HCT116 (cell line): ENCODE measurements around the gene THRB. TPM values are rescaled to one million over a fixed set of nuclear protein-coding genes. Genes with fewer than 3 reads are reported as not detected.

Experiments
- ATAC-seq: fragments of 200-7000 bp; cut with Tn5 transposase; 2 replicates; pipeline ENCODE4 v1.9.1; 2020; ENCODE audit warnings: mild to moderate bottlenecking, moderate library complexity
- BruUV-seq: library from RNA; stranded (reverse); fragments of 400-500 nt; replicated peaks from 2 replicates; lab custom pipeline; 2021; lab: Mats Ljungman, UMichigan
- CTCF ChIA-PET: fragments of 300-600 bp; sonication (Branson Sonifier 250); formaldehyde crosslinking; loops from one replicate; lab custom pipeline; 2021; ENCODE audit warnings: antibody characterized with exemption; lab: Charles Lee
- POLR2A ChIA-PET: fragments of 300-600, 350-600 bp; sonication (Branson Sonifier 250); formaldehyde crosslinking; loops from one replicate; lab custom pipeline; 2021; ENCODE audit warnings: antibody characterized with exemption; lab: Charles Lee
- RAD21 ChIA-PET, 2 experiments: fragments of 300-600 bp; sonication (Branson Sonifier 250); formaldehyde crosslinking; loops; one replicate each; lab custom pipeline; 2023; ENCODE audit warnings: low total read pairs in 2 of 2; ENCODE audit not compliant: uncharacterized antibody in 2 of 2, unreplicated experiment in 2 of 2, low non-redundant PET in 1 of 2; lab: Charles Lee
- DNase-seq: peaks from one replicate; pipeline ENCODE4 v3.0.0-alpha.2; 2010; ENCODE audit warnings: low read depth, low spot score
- H2AFZ ChIP-seq: fragments of 200-600 bp; shearing (Covaris generic), sonication (generic); 2 replicates; pipeline ENCODE4 v1.6.1; 2017; ENCODE audit warnings: low read depth, mixed run types, mixed read lengths, antibody characterized with exemption, low read length; ENCODE audit not compliant: poor library complexity, severe bottlenecking
- H3K27ac ChIP-seq: 2 replicates; pipeline ENCODE4 v1.5.1; 2012; ENCODE audit warnings: low read depth, low read length
- H3K27me3 ChIP-seq: fragments of 200-600 bp; sonication (generic); 2 replicates; pipeline ENCODE4 v1.6.1; 2016; ENCODE audit warnings: mixed run types, low read length, mixed read lengths; ENCODE audit not compliant: insufficient read depth
- H3K36me3 ChIP-seq, 2 experiments: fragments of 200-500 bp in 1 of 2; fragments of 200-600 bp in 1 of 2; sonication (Bioruptor generic) in 1 of 2; sonication (generic) in 1 of 2; 2 replicates each; pipeline versions ENCODE4 v1.5.1 to v1.6.1; 2014 to 2016; ENCODE audit warnings: low read length in 2 of 2, inconsistent platforms in 1 of 2, mixed read lengths in 1 of 2, mixed run types in 1 of 2; ENCODE audit not compliant: insufficient read depth in 2 of 2, control insufficient read depth in 1 of 2
- H3K4me1 ChIP-seq, 2 experiments: fragments of 200-600 bp in 1 of 2; sonication (generic) in 1 of 2; 2 replicates each; pipeline versions ENCODE4 v1.5.1 to v1.6.1; 2012 to 2017; ENCODE audit warnings: low read length in 2 of 2, inconsistent platforms in 1 of 2, mild to moderate bottlenecking in 1 of 2, mixed read lengths in 1 of 2, mixed run types in 1 of 2, moderate library complexity in 1 of 2; ENCODE audit not compliant: insufficient read depth in 2 of 2, control insufficient read depth in 1 of 2
- H3K4me2 ChIP-seq: fragments of 200-600 bp; sonication (generic); 2 replicates; pipeline ENCODE4 v1.6.1; 2017; ENCODE audit warnings: mixed run types, low read length, mixed read lengths
- H3K4me3 ChIP-seq, 2 experiments: fragments of 200-600 bp in 1 of 2; sonication (generic) in 1 of 2; replicated peaks in 1 of 2; 2 replicates each; pipeline ENCODE4 v1.5.1; 2011 to 2016; ENCODE audit warnings: low read length in 2 of 2, control low read depth in 1 of 2, low read depth in 1 of 2, mild to moderate bottlenecking in 1 of 2, mixed read lengths in 1 of 2, mixed run types in 1 of 2
- H3K79me2 ChIP-seq: fragments of 200-600 bp; sonication (generic); 2 replicates; pipeline ENCODE4 v1.6.1; 2017; ENCODE audit warnings: mild to moderate bottlenecking, mixed run types, low read length, moderate library complexity, mixed read lengths; ENCODE audit not compliant: insufficient read depth
- H3K9ac ChIP-seq: fragments of 200-600 bp; sonication (generic); 2 replicates; pipeline ENCODE4 v1.6.1; 2016; ENCODE audit warnings: low read length, mixed read lengths
- H3K9me2 ChIP-seq: fragments of 200-600 bp; sonication (generic), shearing (Covaris generic); 2 replicates; pipeline ENCODE4 v1.6.1; 2017; ENCODE audit warnings: mixed run types, mild to moderate bottlenecking, moderate library complexity; ENCODE audit not compliant: insufficient read depth
- H3K9me3 ChIP-seq, 2 experiments: fragments of 200-500 bp in 1 of 2; fragments of 200-600 bp in 1 of 2; sonication (Bioruptor generic) in 1 of 2; sonication (generic) in 1 of 2; 2 replicates each; pipeline ENCODE4 v1.6.1; 2014 to 2017; ENCODE audit warnings: low read length in 2 of 2, mixed read lengths in 2 of 2, inconsistent platforms in 1 of 2, low read depth in 1 of 2, mild to moderate bottlenecking in 1 of 2, mixed run types in 1 of 2, moderate library complexity in 1 of 2; ENCODE audit not compliant: control insufficient read depth in 1 of 2, insufficient read depth in 1 of 2
- H4K20me1 ChIP-seq: fragments of 200-600 bp; sonication (generic), shearing (Covaris generic); 2 replicates; pipeline ENCODE4 v1.6.1; 2017; ENCODE audit warnings: mixed run types, mild to moderate bottlenecking, moderate library complexity; ENCODE audit not compliant: insufficient read depth
- ATF3 ChIP-seq: IDR thresholded peaks from 2 replicates; pipeline ENCODE4 v1.6.1; 2012
- CBX3 ChIP-seq: IDR thresholded peaks from 2 replicates; pipeline ENCODE4 v1.6.1; 2012; ENCODE audit warnings: low read depth
- CTCF ChIP-seq, 3 experiments: fragments of 200-600 bp in 1 of 3; sonication (generic) in 1 of 3; IDR thresholded peaks in 2 of 3; conservative IDR thresholded peaks in 1 of 3; 2 replicates each; pipeline ENCODE4 v1.5.1; 2012 to 2017; ENCODE audit warnings: low read depth in 2 of 3, low read length in 2 of 3, antibody characterized with exemption in 1 of 3, borderline replicate concordance in 1 of 3, control low read depth in 1 of 3, mild to moderate bottlenecking in 1 of 3, mixed read lengths in 1 of 3, mixed run types in 1 of 3, moderate library complexity in 1 of 3; ENCODE audit not compliant: insufficient read depth in 1 of 3
- EGR1 ChIP-seq: IDR thresholded peaks from 2 replicates; pipeline ENCODE4 v1.6.1; 2012; ENCODE audit warnings: low read depth
- ELF1 ChIP-seq: IDR thresholded peaks from 2 replicates; pipeline ENCODE4 v1.6.1; 2012; ENCODE audit warnings: low read depth, borderline replicate concordance
- EZH2phosphoT487 ChIP-seq: fragments of 200-600 bp; IDR thresholded peaks from 2 replicates; pipeline ENCODE4 v1.6.1; 2018; ENCODE audit warnings: antibody characterized with exemption, borderline replicate concordance
- FOSL1 ChIP-seq: IDR thresholded peaks from 2 replicates; pipeline ENCODE4 v1.6.1; 2012; ENCODE audit warnings: low read depth
- JUND ChIP-seq: IDR thresholded peaks from 2 replicates; pipeline ENCODE4 v1.6.1; 2012
- POLR2A ChIP-seq: IDR thresholded peaks from 2 replicates; pipeline ENCODE4 v1.7.0; 2011; ENCODE audit warnings: borderline replicate concordance; ENCODE audit not compliant: insufficient read depth, insufficient read length; ENCODE audit errors: extremely low read depth
- POLR2AphosphoS5 ChIP-seq: IDR thresholded peaks from 2 replicates; pipeline ENCODE4 v1.6.1; 2011; ENCODE audit warnings: mild to moderate bottlenecking, low read depth, low read length, moderate library complexity
- REST ChIP-seq: IDR thresholded peaks from 2 replicates; pipeline ENCODE4 v1.6.1; 2012; ENCODE audit warnings: low read depth
- SP1 ChIP-seq: IDR thresholded peaks from 2 replicates; pipeline ENCODE4 v1.6.1; 2012; ENCODE audit warnings: low read depth
- SRF ChIP-seq: IDR thresholded peaks from 2 replicates; pipeline ENCODE4 v1.6.1; 2012; ENCODE audit warnings: low read depth
- TCF7L2 ChIP-seq: IDR thresholded peaks from 2 replicates; pipeline ENCODE4 v1.7.0; 2011; ENCODE audit warnings: borderline replicate concordance, inconsistent platforms; ENCODE audit not compliant: insufficient read depth, insufficient read length; ENCODE audit errors: extremely low read depth
- YY1 ChIP-seq: IDR thresholded peaks from 2 replicates; pipeline ENCODE4 v1.6.1; 2011; ENCODE audit warnings: low read length, low read depth, moderate library complexity, mild to moderate bottlenecking; ENCODE audit not compliant: insufficient replicate concordance; ENCODE audit errors: extremely low read depth
- ZBTB33 ChIP-seq: IDR thresholded peaks from 2 replicates; pipeline ENCODE4 v1.6.1; 2011; ENCODE audit warnings: mild to moderate bottlenecking, low read length, moderate library complexity; ENCODE audit not compliant: insufficient replicate concordance; ENCODE audit errors: extremely low read depth
- ZNF274 ChIP-seq: fragments of 200-500 bp; sonication (Bioruptor generic); IDR thresholded peaks from 2 replicates; pipeline ENCODE4 v1.6.1; 2014; ENCODE audit warnings: mild to moderate bottlenecking, low read depth, low read length, inconsistent platforms
- intact Hi-C: fragments of 100-400 bp; cut with micrococcal nuclease; formaldehyde crosslinking; loops from 2 replicates; pipeline ENCODE4 v1.10.0; 2022
- total RNA-seq: library from RNA; stranded (reverse); gene quantifications from one replicate; pipeline ENCODE4 v1.2.1, GENCODE V29; 2021; ENCODE audit not compliant: unreplicated experiment

Gene THRB
- total RNA-seq, 1 experiment from 2014 or later = 2.5 TPM

- TF ChIP-seq FOSL1 (no peak), ZNF274 (no peak), EZH2phosphoT487 (no peak), REST (no peak), POLR2AphosphoS5 (no peak), SP1 (no peak), YY1 (no peak), EGR1 (no peak), CBX3 (no peak), TCF7L2 (no peak), SRF (no peak), CTCF (IDR thresholded peaks at IDR 0.05 in 2 of 3, conservative IDR thresholded peaks at IDR 0.05 in 1 of 3; ENCODE audit: borderline replicate concordance in 1 of 3, insufficient read depth in 1 of 3, low read depth in 2 of 3, low read length in 2 of 3) (no peak), JUND (no peak), ZBTB33 (no peak), ATF3 (no peak), POLR2A (no peak), ELF1 (no peak)
- H3K9ac ChIP-seq = no peak overlapping the region
- H3K36me3 ChIP-seq = no peaks in the 10 kb centered on the region
- H3K4me2 ChIP-seq = no peak overlapping the region
- BruUV-seq = TSS peak; percentile 32
- ChIA-PET CTCF (no interaction called here), POLR2A (no interaction called here), RAD21 (no interaction called here)
- H3K4me3 ChIP-seq = no peak overlapping the region
- no peaks in the 10 kb centered on the region; the same call in 1 of the 2 replicates for H3K27me3 ChIP-seq
- DNase-seq (no peak), ATAC-seq (no peak)
- intact Hi-C loops = no loop called here
- no peak overlapping the region for H2AFZ ChIP-seq
- peaks cover 8 to 26% of the 10 kb centered on the region in 2 experiments; a peak in 3 of 4 replicates for H3K4me1 ChIP-seq
- no peak overlapping the region for H3K27ac ChIP-seq
- no peaks in the 10 kb centered on the region for H3K79me2 ChIP-seq
- no peaks in the 10 kb centered on the region for H3K9me2 ChIP-seq
- no peaks in the 10 kb centered on the region for H3K9me3 ChIP-seq
- H4K20me1 ChIP-seq = no peaks in the 10 kb centered on the region
These were observed 1.6 kb downstream of the THRB start for GRCh38 chr3:24492971-24493551.
